HG03108 (cell line): Measurements from ENCODE around the gene HPSE.
"Not testable (repeated sequence)": the region's sequence is repeated elsewhere in the genome, so short reads cannot be mapped to it uniquely, and the experiment has no call there.

ENCODE experiments used
- ATAC-seq: cut with Tn5 transposase; IDR thresholded peaks from one replicate; pipeline ENCODE4 v1.9.1; 2021; ENCODE audit warnings: moderate library complexity; ENCODE audit not compliant: unreplicated experiment

The HPSE gene

GRCh38 chr4:83335701-83336100 is 1.1 kb upstream of the HPSE start:
- ATAC-seq, result no peak

GRCh38 chr4:83331956-83332355 is 2.7 kb downstream of the HPSE start:
- no peak for ATAC-seq

GRCh38 chr4:83329521-83330110 is 5.0 kb downstream of the HPSE start:
- no peak for ATAC-seq

GRCh38 chr4:83328521-83329187 is 6.0 kb downstream of the HPSE start:
- no peak for ATAC-seq

GRCh38 chr4:83326546-83326945 is 8.1 kb downstream of the HPSE start:
- ATAC-seq, result no peak

GRCh38 chr4:83325306-83325705 is 9.3 kb downstream of the HPSE start:
- ATAC-seq, result not testable (repeated sequence)

GRCh38 chr4:83323136-83323535 is 11.5 kb downstream of the HPSE start:
- no peak for ATAC-seq

- no peak for ATAC-seq
Measured at GRCh38 chr4:83320548-83320947, 14.1 kb downstream of the HPSE start.

GRCh38 chr4:83318666-83319065 is 16.0 kb downstream of the HPSE start:
- no peak for ATAC-seq

GRCh38 chr4:83317671-83318070 is 17.0 kb downstream of the HPSE start:
- ATAC-seq, result no peak

GRCh38 chr4:83316459-83317165 is 18.0 kb downstream of the HPSE start:
- no peak for ATAC-seq

- no peak for ATAC-seq
Measured at GRCh38 chr4:83315341-83315870, 19.2 kb downstream of the HPSE start.

- ATAC-seq, result no peak
Measured at GRCh38 chr4:83308672-83309071, 26.0 kb downstream of the HPSE start.

GRCh38 chr4:83307920-83308319 is 26.7 kb downstream of the HPSE start:
- ATAC-seq, result no peak

- ATAC-seq, result no peak
Measured at GRCh38 chr4:83305187-83305586, 29.5 kb downstream of the HPSE start.

- ATAC-seq, result no peak
Measured at GRCh38 chr4:83297548-83298260, 36.9 kb downstream of the HPSE start.

GRCh38 chr4:83293305-83294046 is 41.2 kb downstream of the HPSE start:
- ATAC-seq, result no peak

GRCh38 chr4:83290059-83290774 is 44.4 kb downstream of the HPSE start:
- ATAC-seq, result not testable (repeated sequence)

GRCh38 chr4:83288381-83288780 is 46.3 kb downstream of the HPSE start:
- ATAC-seq, result not testable (repeated sequence)

GRCh38 chr4:83285055-83285407 is 49.6 kb downstream of the HPSE start:
- no peak for ATAC-seq
